Stimulated activated memory B cell treated with anti-CD40 and anti-IgM and Interleukin-4, amounts not matched to agents 10 μg/mL and 1 μg/mL and 100 μg/mL, for 72 hours (primary cell): ENCODE data around the gene BIRC2.

Experiments
- ATAC-seq: fragments of 150-1000 bp; cut with Tn5 transposase; 2 replicates; pipeline ENCODE4 v1.10.0; 2021
- H3K27ac Mint-ChIP-seq: one replicate; pipeline ENCODE4 v1.8.0; 2022; ENCODE audit warnings: mild to moderate bottlenecking, mixed read lengths
- H3K27me3 Mint-ChIP-seq: one replicate; pipeline ENCODE4 v1.8.0; 2022; ENCODE audit warnings: mixed read lengths
- H3K36me3 Mint-ChIP-seq: one replicate; pipeline ENCODE4 v1.8.0; 2022; ENCODE audit warnings: mixed read lengths
- H3K4me1 Mint-ChIP-seq: one replicate; pipeline ENCODE4 v1.8.0; 2022; ENCODE audit warnings: mixed read lengths
- H3K4me3 Mint-ChIP-seq: one replicate; pipeline ENCODE4 v1.8.0; 2022; ENCODE audit warnings: mild to moderate bottlenecking, moderate library complexity, mixed read lengths
- H3K9me3 Mint-ChIP-seq: one replicate; pipeline ENCODE4 v1.8.0; 2022; ENCODE audit warnings: mixed read lengths

The BIRC2 gene

GRCh38 chr11:102420547-102420946 is 73.5 kb downstream of the BIRC2 start:
- Mint-ChIP-seq H3K27ac (no peak overlapping the region), H3K27me3 (no peaks in the 10 kb centered on the region), H3K9me3 (peaks cover 12% of the 10 kb centered on the region), H3K4me1 (peaks cover 56% of the 10 kb centered on the region), H3K36me3 (peaks cover 59% of the 10 kb centered on the region), H3K4me3 (no peak overlapping the region)
- ATAC-seq = peak; percentile 36

GRCh38 chr11:102421261-102421660 is 74.2 kb downstream of the BIRC2 start:
- no peak for ATAC-seq
- Mint-ChIP-seq H3K4me3 (no peak overlapping the region), H3K27ac (no peak overlapping the region), H3K9me3 (peaks cover 9% of the 10 kb centered on the region), H3K27me3 (no peaks in the 10 kb centered on the region), H3K36me3 (peaks cover 56% of the 10 kb centered on the region), H3K4me1 (peaks cover 52% of the 10 kb centered on the region)

GRCh38 chr11:102422817-102423712 is 76.1 kb downstream of the BIRC2 start:
- H3K9me3 Mint-ChIP-seq = peaks cover 3% of the 10 kb centered on the region
- H3K4me3 Mint-ChIP-seq = no peak overlapping the region
- no peak for ATAC-seq
- peaks cover 47% of the 10 kb centered on the region for H3K36me3 Mint-ChIP-seq
- H3K27me3 Mint-ChIP-seq = no peaks in the 10 kb centered on the region
- H3K4me1 Mint-ChIP-seq = peaks cover 41% of the 10 kb centered on the region
- H3K27ac Mint-ChIP-seq = no peak overlapping the region

- H3K4me3 Mint-ChIP-seq = no peak overlapping the region
- ATAC-seq = no peak
- H3K27ac Mint-ChIP-seq = no peak overlapping the region
- no peaks in the 10 kb centered on the region for H3K27me3 Mint-ChIP-seq
- H3K9me3 Mint-ChIP-seq = no peaks in the 10 kb centered on the region
- peaks cover 45% of the 10 kb centered on the region for H3K4me1 Mint-ChIP-seq
- peaks cover 42% of the 10 kb centered on the region for H3K36me3 Mint-ChIP-seq
Measured at GRCh38 chr11:102423936-102424335, 76.9 kb downstream of the BIRC2 start.

GRCh38 chr11:102426000-102426399 is 79.0 kb downstream of the BIRC2 start:
- peaks cover 61% of the 10 kb centered on the region for H3K4me1 Mint-ChIP-seq

GRCh38 chr11:102426570-102426969 is 79.6 kb downstream of the BIRC2 start:
- H3K27ac Mint-ChIP-seq = no peak overlapping the region
- peaks cover 42% of the 10 kb centered on the region for H3K36me3 Mint-ChIP-seq
- no peaks in the 10 kb centered on the region for H3K27me3 Mint-ChIP-seq
- no peaks in the 10 kb centered on the region for H3K9me3 Mint-ChIP-seq
- peaks cover 63% of the 10 kb centered on the region for H3K4me1 Mint-ChIP-seq
- ATAC-seq = no peak
- H3K4me3 Mint-ChIP-seq = no peak overlapping the region

More at GRCh38 chr11:102426000-102426399, 79.0 kb downstream of the BIRC2 start:
- H3K27ac Mint-ChIP-seq = no peak overlapping the region
- no peaks in the 10 kb centered on the region for H3K27me3 Mint-ChIP-seq
- no peaks in the 10 kb centered on the region for H3K9me3 Mint-ChIP-seq
- peaks cover 40% of the 10 kb centered on the region for H3K36me3 Mint-ChIP-seq
- no peak for ATAC-seq
- no peak overlapping the region for H3K4me3 Mint-ChIP-seq

- Mint-ChIP-seq H3K36me3 (peaks cover 47% of the 10 kb centered on the region), H3K27ac (no peak overlapping the region), H3K9me3 (peaks cover 3% of the 10 kb centered on the region), H3K4me1 (peaks cover 65% of the 10 kb centered on the region), H3K4me3 (peak overlapping the region; percentile 4), H3K27me3 (no peaks in the 10 kb centered on the region)
- no peak for ATAC-seq
Measured at GRCh38 chr11:102427068-102427467, 80.1 kb downstream of the BIRC2 start.
